HTERT RPE-1 (cell line): Measurements from ENCODE around the gene ARRDC2.
"Not testable (repeated sequence)": the region's sequence is repeated elsewhere in the genome, so short reads cannot be mapped to it uniquely, and the experiment has no call there.

Experiments
- in situ Hi-C: fragments of 300-500 bp; cut with MboI; formaldehyde crosslinking; loops from 4 replicates; pipeline ENCODE4 v1.14.3; 2020; ENCODE audit warnings: low sequenced_read_pairs

The ARRDC2 gene

GRCh38 chr19:18007917-18008673, at the start of gene ARRDC2:
TSS of gene ARRDC2 (plus strand) at chr19:18008170. CDS start at chr19:18008311, 141 bp downstream.
- in situ Hi-C loops = no loop called here

DNA sequence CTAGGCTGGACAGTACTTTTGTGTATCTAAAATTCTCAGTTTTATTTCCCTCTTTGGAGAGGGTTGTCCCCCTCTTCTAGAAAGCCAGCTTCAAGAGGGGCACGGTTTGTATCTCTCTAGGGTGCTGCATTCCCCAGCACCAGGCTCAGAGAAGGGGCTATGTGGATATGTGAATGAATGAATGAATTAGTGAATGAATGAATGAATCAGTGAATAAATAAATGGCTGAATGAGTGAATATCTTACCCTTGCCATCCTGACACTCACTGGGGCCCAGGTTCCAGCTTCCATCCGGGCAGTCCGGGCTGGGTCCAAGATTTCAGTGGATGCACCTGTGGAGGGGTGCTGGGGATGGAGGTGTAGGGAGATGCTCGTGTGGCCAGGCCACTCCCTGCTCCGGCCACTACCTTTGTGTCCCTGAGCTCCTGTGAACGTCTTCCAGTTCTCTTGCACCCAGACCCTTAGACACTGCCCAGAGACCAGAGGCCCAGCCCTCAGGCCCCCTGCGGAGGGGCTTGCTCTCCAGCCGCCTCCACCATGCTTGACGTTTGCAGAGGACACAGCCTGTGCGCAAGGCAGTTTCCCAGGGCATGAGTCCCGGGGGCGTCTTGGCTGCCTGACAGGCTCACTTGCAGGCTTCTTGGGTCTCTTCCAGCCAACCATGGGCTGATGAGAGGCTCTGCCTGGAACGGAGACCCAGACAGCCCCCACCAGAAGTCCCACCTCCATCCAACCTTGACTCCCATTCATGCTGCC, 43.9 kb upstream of the ARRDC2 start:
- in situ Hi-C loops = no loop called here

DNA sequence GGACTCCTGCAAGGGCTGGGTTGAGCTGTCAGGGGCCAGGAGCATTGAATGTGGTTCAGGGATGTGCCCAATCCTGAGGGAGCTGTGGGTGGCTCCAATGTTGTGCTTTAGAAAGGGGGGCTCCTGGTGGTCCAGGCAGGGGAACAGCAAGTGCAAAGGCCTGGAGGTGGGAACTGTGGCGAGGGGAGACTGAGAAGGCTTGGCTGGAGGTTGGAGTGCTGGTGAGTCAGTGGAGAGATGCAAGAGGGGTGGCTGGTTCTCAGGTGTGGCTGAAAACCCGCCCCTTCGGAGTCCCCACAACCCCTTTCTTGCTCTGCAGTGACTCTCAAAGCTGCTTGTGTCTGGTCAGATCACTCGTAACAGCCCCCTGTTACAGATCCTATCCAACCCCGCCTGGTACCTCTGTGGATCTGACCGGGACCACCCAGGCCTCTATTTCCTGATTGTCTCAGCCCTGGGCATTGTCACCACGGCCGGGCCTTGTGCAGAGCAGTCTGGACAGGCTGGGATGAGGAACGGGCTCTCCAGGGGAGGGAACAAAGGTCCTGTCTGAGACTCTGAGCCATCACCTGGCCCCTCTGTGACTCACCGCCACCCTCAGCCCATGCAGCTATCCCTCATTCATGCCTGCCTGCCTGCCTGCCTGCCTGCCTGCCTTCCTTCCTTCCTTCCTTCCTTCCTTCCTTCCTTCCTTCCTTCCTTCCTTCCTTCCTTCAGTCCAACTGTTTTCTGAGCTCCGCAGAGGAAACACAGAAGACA, 42.4 kb upstream of the ARRDC2 start:
- in situ Hi-C loops = no loop called here

DNA sequence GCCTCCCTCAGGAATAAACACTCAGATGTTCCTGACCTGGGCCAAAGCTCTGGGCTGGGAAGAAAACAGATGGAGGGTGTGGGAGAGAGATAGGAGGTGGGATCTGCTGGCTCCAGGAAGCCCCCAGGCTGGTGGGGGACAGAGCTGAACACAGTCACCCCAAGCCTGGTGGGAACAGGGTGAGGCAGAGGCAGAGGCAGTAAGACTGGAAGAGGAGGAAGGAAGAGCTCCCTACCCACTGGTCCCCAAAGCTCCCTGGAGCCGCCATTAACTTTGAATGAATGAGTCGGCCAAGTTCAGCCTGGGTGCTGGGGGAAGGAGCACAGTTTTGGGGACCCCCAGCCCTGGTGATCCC, 41.9 kb upstream of the ARRDC2 start:
- in situ Hi-C loops = no loop called here

- in situ Hi-C loops = no loop called here
These were observed 41.3 kb upstream of the ARRDC2 start, which contains the start of gene KCNN1 for GRCh38 chr19:17966550-17967256. TSS of gene KCNN1 (plus strand) at chr19:17967107. CDS start at chr19:17973889, 6,782 bp downstream.

DNA sequence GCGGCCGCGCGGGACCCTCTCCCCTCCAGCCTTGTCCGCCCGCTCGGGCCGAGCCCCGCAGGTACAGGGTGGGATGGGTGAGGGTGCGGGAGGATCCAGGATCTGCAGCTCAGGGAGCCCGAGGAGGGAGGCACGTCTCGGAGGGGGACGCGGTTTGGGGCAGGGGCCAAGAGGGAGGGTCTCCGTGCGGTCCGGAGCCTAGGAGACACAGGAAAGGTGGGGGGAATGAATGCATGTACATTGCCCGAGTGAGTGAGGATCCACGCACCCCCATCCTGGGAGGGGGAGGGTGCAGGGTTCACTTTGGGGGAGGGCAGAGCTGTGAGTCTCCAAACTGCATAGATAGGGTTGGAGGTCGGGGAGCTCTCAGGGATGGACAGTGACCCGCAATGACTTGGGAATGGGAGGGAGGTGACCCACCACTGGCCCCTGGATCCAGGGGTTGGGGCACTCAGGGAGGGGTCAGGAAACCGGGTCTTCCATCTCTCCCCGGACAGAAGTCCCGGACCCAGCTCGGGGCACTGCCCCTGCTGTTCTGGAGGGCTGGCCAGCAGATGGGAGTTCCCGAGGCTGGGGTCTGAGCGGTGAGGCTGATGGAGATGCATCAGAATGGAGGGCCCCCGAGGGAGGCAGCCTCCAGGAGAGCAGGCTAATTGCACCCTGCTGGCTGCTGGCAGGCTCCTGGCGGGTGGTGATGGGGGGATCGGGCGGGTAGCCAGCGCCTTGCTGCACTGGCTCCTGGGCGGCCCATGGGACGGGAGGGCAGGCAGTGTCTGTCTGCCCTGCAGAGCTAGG, 40.5 kb upstream of the ARRDC2 start:
- in situ Hi-C loops = no loop called here

GRCh38 chr19:17968362-17968761, 39.6 kb upstream of the ARRDC2 start:
- in situ Hi-C loops = no loop called here

DNA sequence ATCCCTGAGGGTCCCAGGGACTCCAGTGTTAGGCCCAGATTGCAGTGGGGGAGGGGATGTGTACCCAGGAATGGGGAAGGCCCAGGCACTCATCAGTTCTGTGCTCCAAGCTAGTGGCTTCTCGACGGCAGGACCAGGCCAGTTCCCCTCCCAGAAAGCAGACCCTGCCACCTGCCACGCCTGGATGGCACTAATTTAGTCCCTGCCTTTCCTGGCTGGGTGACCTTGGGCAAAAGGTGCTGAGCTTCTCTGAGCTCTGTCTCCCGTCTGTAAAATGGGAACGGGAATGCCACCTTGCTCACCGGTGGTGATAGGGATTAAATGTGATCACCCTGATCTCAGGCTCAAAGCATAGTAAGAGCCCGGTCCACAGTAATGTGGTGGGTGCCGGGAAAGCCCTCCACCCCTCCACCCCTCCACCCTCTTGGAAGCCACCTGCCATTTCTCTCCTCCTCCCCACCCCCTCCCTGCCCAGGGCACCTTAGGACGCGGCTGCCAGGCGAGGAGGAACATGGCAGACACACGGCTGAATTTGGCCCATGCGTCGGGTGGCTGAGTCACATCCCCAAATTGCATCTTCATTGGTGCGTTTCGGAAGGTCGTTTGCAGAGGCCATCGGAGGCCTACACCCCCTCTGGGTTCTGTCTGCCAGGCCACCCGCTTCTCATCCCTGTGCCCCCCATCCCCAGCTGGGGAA, 38.7 kb upstream of the ARRDC2 start:
- in situ Hi-C loops = no loop called here

DNA sequence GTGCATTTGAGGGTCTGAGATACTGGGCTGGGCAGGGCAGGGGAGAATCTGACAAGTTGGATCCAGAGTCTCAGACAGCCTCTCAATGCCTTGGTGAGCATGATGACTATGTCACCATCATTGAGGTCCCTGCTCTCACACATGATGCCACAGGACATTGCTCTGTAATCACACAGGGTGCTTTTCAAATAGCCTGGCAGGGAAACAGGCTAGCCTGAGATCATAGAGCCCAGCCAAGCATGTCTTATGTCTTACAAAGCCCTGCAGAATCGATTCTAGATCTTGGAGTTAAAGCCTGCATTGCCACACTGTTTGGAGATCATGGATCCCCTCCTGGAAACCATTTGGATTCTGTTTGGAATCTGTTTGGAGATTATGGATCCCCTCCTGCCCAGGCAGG, 35.7 kb upstream of the ARRDC2 start:
- in situ Hi-C loops = no loop called here

GRCh38 chr19:17973759-17974158, 34.2 kb upstream of the ARRDC2 start:
- in situ Hi-C loops = no loop called here

DNA sequence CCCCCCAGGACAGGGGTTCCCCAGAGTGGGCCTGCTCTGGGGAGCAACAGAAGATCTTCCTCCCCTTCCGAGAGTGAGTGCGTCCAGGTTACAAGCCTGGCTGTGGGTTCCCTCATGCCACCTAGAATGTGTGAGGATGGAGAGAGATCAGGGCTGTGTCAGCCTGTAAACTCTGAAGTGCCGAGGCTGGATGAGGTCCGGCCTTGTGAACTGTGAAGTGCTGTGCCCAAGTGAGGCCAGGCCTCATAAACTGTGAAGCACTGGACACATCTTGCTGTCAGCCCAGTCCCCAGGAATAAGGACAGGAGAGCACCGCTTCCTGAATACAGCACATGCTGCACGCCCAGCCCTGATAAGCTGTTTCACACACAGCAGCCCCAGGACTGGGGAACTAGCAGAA, 33.4 kb upstream of the ARRDC2 start:
- in situ Hi-C loops = no loop called here

DNA sequence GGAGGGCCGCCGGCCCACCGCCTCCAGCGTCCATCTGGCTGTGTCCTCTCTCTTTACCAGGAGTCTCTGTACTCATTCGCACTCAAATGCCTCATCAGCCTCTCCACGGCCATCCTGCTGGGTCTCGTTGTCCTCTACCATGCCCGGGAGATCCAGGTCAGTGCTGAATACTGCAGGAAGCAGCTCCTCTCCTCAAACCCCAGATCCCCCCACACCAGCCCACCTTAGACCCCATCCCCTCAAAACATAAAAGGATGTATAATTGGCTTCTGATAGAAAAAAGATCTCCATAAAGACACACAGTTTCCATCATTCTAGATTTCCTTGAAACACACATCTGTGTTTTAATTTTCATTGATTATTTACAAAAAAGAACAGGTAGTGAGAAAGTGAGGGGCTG, 32.9 kb upstream of the ARRDC2 start:
- in situ Hi-C loops = no loop called here

- in situ Hi-C loops = no loop called here
These were observed 30.9 kb upstream of the ARRDC2 start for GRCh38 chr19:17977021-17977420.

- in situ Hi-C loops = no loop called here
These were observed 30.5 kb upstream of the ARRDC2 start for GRCh38 chr19:17977488-17977887.

- in situ Hi-C loops = no loop called here
These were observed 26.4 kb upstream of the ARRDC2 start for GRCh38 chr19:17981611-17982010.

GRCh38 chr19:17982430-17982829, 25.5 kb upstream of the ARRDC2 start:
- in situ Hi-C loops = no loop called here

DNA sequence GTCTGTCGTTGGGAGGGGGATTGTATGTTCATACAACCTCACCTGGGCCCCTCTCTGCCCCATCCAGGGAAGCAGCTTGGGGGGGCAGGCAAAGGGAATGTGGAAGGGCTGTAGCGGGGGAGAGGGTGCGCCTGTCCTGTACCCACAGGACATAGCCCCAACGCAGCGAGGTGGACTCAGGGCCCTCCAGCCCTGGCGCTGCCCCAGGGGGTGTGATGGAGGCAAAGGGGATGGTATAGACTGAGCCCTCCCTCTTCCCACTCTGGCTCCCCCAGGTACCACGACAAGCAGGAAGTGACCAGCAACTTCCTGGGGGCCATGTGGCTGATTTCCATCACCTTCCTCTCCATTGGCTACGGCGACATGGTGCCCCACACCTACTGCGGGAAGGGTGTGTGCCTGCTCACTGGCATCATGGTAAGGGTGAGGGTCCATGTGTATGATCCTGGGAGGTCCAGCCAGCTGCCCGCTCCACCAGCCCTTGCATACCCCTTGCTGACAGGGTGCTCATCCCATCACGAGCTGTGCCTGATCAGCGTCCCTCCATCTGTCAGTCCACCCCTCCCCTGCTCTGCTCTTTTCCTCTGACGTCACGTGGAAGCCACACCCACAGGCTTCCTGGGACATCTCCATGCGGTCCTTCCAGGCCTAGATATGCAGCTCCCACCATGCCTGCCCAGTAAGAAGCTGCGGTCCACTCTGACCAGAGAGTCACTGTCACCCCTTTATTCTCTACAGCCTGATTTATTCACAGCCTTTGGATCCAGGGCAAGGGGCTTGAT, 22.7 kb upstream of the ARRDC2 start:
- in situ Hi-C loops = no loop called here

DNA sequence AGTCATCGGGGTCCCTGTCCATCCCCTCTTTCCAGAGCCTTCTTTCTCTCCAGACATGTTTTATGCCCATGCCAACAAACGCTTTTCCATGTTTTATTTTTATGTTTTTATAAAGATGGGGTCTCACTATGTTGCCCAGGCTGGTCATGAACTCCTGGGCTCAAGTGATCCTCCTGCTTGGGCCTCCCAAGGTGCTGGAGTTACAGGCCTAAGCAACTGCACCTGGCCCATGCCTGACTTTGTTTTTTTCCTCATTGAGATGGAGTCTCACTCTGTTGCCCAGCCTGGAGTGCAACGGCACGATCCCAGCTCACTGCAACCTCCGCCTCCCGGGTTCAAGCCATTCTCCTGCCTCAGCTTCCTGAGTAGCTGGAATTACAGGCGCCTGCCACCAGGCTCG, 21.4 kb upstream of the ARRDC2 start:
- in situ Hi-C loops = not testable (repeated sequence)

DNA sequence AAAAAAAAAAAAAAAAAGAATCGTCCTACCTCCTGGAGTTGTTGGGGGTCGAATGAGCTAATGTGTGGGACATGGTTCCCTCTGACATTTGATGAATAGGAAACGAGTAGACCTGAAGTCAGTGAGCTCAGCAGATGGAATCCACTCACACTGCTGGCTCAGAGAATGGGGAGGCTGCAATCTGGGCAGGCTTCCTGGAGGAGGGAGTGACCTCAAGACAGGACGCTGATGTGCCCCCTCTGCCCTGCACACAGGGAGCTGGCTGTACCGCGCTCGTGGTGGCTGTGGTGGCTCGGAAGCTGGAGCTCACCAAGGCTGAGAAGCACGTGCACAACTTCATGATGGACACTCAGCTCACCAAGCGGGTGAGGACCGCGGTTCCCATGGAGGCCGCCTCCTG, 19.8 kb upstream of the ARRDC2 start:
- in situ Hi-C loops = no loop called here
